ENCODE data around the gene PRELID1.
A peak's percentile ranks its signal among the peaks of the same experiment; 100 is the strongest.

DNA sequence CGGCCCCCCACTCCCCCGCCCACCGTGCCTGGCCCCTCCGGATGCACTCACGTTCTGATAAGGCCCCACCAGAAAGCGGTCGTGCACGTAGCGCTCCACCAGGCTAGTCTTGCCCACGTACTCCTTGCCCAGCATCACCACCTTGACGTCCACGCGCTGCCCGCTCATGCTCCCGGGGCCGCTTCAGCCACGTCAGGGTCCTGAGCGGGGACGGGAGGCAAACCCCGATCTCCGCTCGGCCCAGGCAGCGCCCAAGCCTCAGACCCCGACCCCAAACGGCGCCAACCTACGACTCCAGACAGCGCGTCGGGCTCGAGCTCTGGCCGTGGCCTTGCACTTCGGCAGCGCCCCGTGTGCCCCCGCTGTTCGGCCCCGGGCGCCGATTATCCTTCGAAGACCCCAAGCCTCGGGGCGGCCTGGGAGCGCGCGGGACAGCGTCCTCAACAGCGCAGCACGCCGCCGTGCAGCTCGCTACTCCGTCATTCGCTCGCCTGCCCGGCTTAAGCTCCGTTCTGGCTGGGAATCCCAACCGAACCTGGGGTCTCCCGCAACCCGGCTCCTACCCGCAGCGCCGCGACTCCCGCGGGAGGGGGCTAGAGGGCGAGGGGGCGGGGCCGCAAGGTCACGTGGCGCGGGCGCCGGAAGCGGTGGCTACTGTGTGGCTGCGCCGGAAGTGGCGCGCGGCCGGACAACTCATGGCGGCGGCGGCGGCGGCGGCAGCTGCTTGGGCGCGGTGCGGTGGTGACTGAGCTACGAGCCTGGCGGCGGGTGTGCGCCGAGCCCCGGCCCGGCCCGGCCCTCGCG lies at the start of gene PRELID1, which contains the start of gene RAB24:
- TF ChIP-seq CTCF (conservative IDR thresholded peaks at IDR 0.05; ENCODE audit: low read length) (peak; percentile 60), EZH2phosphoT487 (IDR thresholded peaks at IDR 0.05; ENCODE audit: borderline replicate concordance, low read depth, low read length) (no peak)

Data from OCI-LY7 (cell line).